ENCODE data around the gene TSPAN14. TPM values are rescaled to one million over a fixed set of nuclear protein-coding genes. Genes with fewer than 3 reads are reported as not detected.
"Not testable (repeated sequence)": the region's sequence is repeated elsewhere in the genome, so short reads cannot be mapped to it uniquely, and the experiment has no call there.

The TSPAN14 gene
- total RNA-seq, 3 donors from 2014 or later, result 75.5 to 96.5 (median 81.0) TPM

DNA sequence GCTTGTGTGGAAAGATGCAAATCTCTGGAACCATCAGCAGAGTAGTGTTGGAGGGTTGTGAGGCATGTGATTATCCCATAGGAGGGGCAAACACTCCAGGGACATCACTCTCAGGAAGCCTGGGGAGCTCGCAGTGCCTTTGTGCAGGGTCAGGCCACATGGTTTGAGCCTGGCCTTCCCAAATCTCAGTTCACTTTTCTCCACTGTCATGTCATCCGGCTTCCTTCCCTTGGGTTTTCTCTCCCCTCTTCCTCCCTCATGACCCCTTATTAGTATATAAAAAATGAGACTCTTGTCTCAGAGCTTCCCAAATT lies 20.4 kb downstream of the TSPAN14 start:
- Histone ChIP-seq H3K36me3 (ENCODE audit: low read depth) (no peaks in the 10 kb centered on the region), H3K9me3 (no peaks in the 10 kb centered on the region), H3K4me1 (ENCODE audit: low read depth) (peaks cover 38% of the 10 kb centered on the region), H3K4me3 (no peak overlapping the region)
- intact Hi-C loops (cut with DNase I, micrococcal nuclease), result no loop called here
- ATAC-seq, result no peak
- no peak for DNase-seq
- TF ChIP-seq, protein P1, sequence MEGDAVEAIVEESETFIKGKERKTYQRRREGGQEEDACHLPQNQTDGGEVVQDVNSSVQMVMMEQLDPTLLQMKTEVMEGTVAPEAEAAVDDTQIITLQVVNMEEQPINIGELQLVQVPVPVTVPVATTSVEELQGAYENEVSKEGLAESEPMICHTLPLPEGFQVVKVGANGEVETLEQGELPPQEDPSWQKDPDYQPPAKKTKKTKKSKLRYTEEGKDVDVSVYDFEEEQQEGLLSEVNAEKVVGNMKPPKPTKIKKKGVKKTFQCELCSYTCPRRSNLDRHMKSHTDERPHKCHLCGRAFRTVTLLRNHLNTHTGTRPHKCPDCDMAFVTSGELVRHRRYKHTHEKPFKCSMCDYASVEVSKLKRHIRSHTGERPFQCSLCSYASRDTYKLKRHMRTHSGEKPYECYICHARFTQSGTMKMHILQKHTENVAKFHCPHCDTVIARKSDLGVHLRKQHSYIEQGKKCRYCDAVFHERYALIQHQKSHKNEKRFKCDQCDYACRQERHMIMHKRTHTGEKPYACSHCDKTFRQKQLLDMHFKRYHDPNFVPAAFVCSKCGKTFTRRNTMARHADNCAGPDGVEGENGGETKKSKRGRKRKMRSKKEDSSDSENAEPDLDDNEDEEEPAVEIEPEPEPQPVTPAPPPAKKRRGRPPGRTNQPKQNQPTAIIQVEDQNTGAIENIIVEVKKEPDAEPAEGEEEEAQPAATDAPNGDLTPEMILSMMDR (IDR thresholded peaks at IDR 0.05), result no peak

GRCh38 chr10:80474941-80475340 lies 20.8 kb downstream of the TSPAN14 start:
- TF ChIP-seq, protein P1 (IDR thresholded peaks at IDR 0.05), result no peak
- ATAC-seq (no peak), DNase-seq (no peak)
- Histone ChIP-seq H3K9me3 (no peaks in the 10 kb centered on the region), H3K4me1 (ENCODE audit: low read depth) (peaks cover 35% of the 10 kb centered on the region), H3K4me3 (no peak overlapping the region), H3K36me3 (ENCODE audit: low read depth) (no peaks in the 10 kb centered on the region)
- intact Hi-C loops (cut with DNase I, micrococcal nuclease), result no loop called here

GRCh38 chr10:80475641-80476040 lies 21.5 kb downstream of the TSPAN14 start:
- H3K9me3 ChIP-seq; DNase-seq; H3K36me3 ChIP-seq (ENCODE audit: low read depth); H3K4me3 ChIP-seq; ATAC-seq; intact Hi-C loops (cut with DNase I, micrococcal nuclease): not testable (repeated sequence)
- peaks cover 35% of the 10 kb centered on the region for H3K4me1 ChIP-seq (ENCODE audit: low read depth)

DNA sequence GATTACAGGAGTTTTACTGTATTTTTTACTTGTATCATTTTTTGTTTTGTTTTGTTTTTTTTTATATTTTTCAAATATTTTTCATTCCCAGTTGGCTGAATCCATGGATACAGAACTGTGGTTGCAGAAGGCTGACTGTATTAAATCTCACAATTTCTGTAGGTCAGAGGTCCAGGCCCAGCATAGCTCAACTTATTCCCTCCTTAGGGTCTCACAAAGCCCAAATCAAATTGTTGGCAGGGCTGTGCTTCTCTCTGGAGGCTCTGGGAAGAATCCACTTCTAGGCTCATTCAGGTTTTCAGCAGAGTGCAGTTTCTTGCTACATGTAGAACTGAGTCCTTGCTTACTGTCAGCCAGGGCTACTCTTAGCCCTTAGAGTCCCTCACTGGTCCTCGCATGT lies 22.6 kb downstream of the TSPAN14 start:
- no peaks in the 10 kb centered on the region for H3K36me3 ChIP-seq (ENCODE audit: low read depth)
- intact Hi-C loops (cut with DNase I, micrococcal nuclease), result no loop called here
- H3K4me1 ChIP-seq (ENCODE audit: low read depth), result peaks cover 33% of the 10 kb centered on the region
- H3K4me3 ChIP-seq, result no peak overlapping the region
- DNase-seq (no peak), ATAC-seq (no peak)
- no peaks in the 10 kb centered on the region for H3K9me3 ChIP-seq
- TF ChIP-seq, protein P1 (IDR thresholded peaks at IDR 0.05), result no peak

DNA sequence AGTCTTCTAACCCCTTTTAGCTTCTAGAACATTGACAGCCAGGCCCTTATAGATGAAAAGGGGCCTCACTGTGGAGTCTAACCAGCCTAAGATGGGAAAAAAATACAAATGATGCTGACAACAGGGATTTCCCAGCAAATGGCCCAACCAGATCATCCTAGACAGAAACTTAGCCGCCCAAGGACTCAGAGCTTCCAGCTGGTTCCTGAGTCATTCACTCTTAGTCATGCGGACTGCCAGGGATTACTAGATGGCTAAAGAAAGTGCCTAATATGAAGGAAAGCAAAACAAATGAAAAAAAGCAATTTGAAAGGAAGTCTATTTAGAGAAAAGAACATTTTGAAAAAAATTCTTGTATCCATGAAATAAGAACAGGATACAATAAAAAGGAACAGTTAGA lies 23.7 kb downstream of the TSPAN14 start:
- DNase-seq (no peak), ATAC-seq (peak; percentile 52)
- Histone ChIP-seq H3K9me3 (no peaks in the 10 kb centered on the region), H3K36me3 (ENCODE audit: low read depth) (no peaks in the 10 kb centered on the region), H3K4me1 (ENCODE audit: low read depth) (peaks cover 25% of the 10 kb centered on the region), H3K4me3 (no peak overlapping the region)
- intact Hi-C loops (cut with DNase I, micrococcal nuclease), result no loop called here
- TF ChIP-seq, protein P1 (IDR thresholded peaks at IDR 0.05), result no peak

GRCh38 chr10:80480373-80480772 lies 26.3 kb downstream of the TSPAN14 start:
- DNase-seq; intact Hi-C loops (cut with DNase I, micrococcal nuclease); H3K9me3 ChIP-seq; H3K4me3 ChIP-seq; H3K36me3 ChIP-seq (ENCODE audit: low read depth); ATAC-seq: not testable (repeated sequence)
- H3K4me1 ChIP-seq (ENCODE audit: low read depth), result peaks cover 25% of the 10 kb centered on the region

GRCh38 chr10:80480852-80481251 lies 26.7 kb downstream of the TSPAN14 start:
- Histone ChIP-seq H3K9me3 (no peaks in the 10 kb centered on the region), H3K4me1 (ENCODE audit: low read depth) (peaks cover 28% of the 10 kb centered on the region), H3K36me3 (ENCODE audit: low read depth) (no peaks in the 10 kb centered on the region), H3K4me3 (no peak overlapping the region)
- DNase-seq (no peak), ATAC-seq (no peak)
- TF ChIP-seq, protein P1 (IDR thresholded peaks at IDR 0.05), result no peak
- intact Hi-C loops (cut with DNase I, micrococcal nuclease), result no loop called here
